ENCODE results near the gene PAM.

GRCh38 chr5:102874054-102874453 is 118.9 kb downstream of the PAM start:
- TF ChIP-seq POLR2A (IDR thresholded peaks at IDR 0.05) = no peak
- TF ChIP-seq CTCF (IDR thresholded peaks at IDR 0.05) = no peak
